ENCODE measurements around the gene SLC48A1.

SLC48A1 gene

DNA sequence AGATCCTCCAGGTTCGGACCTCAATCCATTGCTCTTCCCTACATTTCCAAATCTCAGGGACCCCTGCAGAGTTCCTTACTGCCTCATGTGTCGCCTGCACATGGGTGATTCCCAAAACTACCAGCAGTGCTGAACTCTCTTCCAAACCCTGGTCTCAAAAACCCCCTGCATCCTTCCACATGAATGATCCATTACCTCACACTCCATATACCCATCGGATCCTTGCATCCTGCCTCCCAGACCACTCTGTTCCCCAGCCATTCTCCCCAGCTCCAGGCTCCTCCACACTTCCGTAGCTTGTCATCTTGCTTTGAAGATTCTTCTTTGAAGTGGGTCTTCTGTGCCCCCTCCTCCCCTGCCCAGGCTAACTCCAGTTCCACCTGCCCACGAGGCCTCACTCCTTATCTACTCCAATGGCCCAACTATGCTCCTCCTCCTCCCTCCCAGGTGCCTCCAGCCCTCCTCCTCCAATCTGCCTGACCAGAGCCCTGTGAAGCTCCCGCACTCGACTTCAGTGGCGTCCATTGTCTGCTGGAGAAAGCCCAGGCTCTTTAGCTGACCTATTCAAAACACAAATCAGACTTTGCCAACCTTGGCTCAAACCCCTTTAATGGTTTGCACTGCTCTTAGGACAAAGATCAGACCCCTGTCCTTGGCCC, 28.1 kb upstream of the SLC48A1 start:
- no peak for DNase-seq

- no peak for DNase-seq
These were observed 27.5 kb upstream of the SLC48A1 start for GRCh38 chr12:47745485-47746041.

- no peak for DNase-seq
These were observed 27.0 kb upstream of the SLC48A1 start for GRCh38 chr12:47746073-47746472.

DNA sequence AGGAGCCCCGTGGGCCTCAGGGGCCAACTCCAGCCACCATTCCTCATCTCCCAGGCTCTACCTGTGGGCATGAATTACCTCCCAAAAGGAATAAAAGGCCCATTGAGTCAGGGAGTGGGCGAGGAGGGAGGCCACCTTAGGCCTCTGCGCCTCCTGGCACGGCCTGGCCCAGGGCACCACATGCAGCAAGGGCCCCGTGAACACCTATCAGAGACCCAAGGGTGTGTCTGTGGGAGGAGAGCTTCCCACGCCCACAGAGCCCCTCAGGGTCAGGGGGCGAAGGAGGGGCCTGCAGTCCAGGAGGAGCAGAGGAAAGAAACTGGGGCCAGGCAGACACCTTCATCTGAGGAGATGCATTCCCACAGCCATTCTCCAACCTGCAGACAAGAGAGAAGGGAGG, 26.5 kb upstream of the SLC48A1 start:
- DNase-seq = no peak

GRCh38 chr12:47747126-47747525, 25.9 kb upstream of the SLC48A1 start:
- no peak for DNase-seq

DNA sequence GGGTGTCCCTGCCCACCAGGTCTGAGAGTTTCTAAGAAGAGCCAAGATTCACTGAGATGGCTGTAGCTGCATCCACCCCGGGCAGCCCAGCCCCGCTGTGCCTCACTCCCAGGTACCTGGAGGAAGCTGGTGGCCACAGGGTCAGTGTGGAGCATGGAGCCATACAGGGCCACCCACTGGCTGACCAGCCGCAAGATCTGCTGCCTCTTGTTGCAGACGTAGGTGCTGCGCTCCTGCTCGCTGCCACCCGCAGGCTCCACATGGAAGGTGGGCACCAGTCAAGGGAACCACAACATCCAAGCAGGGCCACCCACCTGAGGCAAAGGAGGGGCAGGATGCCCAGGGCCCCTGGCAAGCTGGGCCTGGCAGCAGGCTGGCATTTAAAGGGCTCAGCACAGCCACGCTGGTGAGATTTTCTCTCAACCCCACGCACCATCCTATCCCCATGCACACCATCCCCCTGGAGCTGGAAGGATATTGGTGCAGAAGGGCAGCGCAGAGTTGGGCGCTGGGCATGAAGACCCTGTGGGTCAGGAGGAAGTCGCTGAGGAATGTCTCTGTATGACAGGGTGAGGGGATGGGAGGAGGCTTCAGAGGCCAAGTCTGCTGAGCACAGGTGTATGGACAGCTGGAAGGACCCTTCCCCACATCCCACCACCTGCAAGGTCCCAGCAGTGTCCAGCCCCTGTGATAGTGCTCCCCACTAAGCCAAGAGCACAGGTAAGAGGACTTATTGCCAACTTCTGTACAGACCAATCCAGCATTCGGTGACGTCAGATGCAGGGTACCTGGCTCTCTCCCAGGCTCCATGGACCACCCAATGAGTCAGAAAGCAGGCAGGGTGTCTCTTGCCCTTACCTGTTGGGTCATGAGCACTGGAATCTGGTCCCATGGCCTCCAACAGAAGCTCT, 25.2 kb upstream of the SLC48A1 start:
- DNase-seq = no peak

GRCh38 chr12:47748507-47748828, 24.6 kb upstream of the SLC48A1 start:
- DNase-seq = no peak

DNA sequence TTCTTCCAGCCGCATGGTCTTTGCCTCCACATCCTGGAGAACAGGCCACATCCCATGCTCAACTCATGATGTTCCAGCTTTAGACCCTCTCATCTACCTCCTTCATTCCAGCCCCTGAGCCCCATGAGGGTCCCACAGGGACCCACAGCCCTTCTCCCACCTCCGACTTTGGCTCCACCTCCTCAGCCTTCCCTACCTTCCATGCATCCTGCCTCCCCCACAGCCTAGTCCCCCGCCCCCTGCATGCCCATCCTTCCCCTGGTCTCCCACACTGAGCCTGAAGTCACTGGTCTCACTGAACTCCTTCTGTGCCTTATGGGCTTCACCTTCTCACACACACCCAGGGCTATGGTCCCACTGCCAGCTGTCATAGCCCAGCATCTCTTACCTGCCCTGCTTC, 24.1 kb upstream of the SLC48A1 start:
- DNase-seq = no peak

DNA sequence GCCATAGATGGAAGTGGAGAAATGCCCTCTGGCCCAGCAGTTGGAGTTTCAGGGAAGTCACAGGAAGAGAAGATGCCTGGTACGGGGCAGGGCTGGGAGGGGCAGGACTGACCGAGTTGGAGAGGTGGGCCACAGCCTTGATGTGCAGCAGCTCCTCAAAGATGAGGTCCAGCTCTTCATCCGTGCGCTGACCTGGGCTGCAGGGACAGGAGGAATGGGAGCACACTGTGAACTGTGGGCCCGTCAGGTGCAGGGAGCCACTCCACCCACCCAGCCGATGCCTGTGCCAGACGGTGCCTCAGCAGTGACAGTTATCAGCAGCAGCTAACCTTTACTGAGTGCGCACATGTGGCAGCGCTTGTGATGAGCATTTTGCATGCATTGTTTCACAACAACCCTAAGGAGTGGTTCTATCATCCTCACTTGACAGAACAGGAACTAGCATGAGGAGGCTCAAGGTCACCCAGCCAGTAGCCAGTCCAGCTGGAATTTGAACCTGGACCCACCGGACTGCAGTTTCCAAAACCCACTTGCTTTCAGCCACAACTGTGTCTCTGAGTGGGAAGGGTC, 22.7 kb upstream of the SLC48A1 start:
- DNase-seq = no peak

DNA sequence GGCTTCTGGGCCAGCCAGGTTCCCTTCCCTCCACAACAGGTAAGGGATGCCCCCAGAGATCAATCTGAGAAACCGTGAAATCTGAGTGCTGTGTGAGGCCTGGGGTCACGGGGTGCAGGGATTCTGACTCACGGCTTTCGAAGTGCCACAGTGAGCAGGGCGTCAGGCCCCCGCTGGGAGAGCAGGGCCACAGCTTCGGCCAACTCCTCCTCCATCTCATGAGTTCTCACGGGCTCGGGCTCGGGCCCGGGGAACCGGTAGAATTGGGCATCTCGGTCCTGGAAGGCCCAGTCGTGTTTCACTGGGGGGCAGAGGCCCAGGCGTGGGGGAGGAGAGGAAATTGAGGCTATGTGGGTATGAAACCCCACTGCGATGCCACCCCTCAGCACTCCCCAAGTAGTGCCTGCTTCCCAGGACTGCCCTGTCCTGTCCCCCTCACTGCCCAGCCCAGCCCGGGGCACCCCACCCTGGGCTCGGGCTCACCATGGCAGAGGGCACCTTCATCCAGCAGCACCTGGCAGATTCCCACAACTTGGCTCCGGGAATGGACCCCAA, 22.0 kb upstream of the SLC48A1 start:
- DNase-seq = no peak

DNA sequence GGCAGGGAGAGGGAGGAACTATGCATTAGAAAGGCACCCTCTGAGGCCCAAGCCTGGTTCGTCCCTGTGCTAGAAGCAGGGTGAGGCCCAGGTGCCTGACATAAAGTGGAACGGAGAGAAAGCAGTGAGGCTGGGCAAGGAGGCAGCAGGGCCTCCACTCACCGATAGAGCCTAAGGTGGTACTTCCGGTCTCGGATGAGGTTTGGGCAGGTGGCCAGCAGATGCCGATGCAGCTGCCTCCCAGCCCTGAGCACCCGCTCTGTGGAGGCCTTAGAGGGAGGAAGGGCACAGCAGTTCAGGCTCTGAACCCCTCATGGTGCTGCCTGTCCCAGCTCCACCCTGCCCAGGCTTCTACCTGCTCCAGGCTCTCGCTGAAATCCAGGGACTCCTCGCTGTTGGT, 21.5 kb upstream of the SLC48A1 start:
- no peak for DNase-seq

GRCh38 chr12:47752121-47752520, 20.9 kb upstream of the SLC48A1 start:
- no peak for DNase-seq

DNA sequence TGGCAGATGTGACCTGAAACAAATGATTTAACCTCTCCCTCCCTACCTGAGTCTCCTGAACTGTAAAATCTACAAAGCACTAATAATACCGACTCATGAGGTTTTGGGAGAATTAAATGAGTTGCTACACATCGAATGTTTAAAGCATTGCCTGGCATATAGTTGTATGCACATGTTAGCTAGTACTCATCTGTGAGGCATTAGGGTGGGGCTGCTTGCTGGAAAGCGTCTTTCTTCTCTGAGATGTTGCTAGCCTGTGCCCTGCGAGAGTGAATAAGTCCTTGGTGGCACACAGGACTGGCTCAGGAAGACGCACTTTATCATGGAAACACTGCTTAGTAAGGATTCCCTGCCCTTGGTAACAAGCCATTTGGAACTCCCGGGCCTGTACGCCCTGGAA, 20.5 kb upstream of the SLC48A1 start:
- DNase-seq = no peak

GRCh38 chr12:47753021-47754001, 19.7 kb upstream of the SLC48A1 start:
- no peak for DNase-seq

- no peak for DNase-seq
These were observed 18.9 kb upstream of the SLC48A1 start for GRCh38 chr12:47754126-47754525.

DNA sequence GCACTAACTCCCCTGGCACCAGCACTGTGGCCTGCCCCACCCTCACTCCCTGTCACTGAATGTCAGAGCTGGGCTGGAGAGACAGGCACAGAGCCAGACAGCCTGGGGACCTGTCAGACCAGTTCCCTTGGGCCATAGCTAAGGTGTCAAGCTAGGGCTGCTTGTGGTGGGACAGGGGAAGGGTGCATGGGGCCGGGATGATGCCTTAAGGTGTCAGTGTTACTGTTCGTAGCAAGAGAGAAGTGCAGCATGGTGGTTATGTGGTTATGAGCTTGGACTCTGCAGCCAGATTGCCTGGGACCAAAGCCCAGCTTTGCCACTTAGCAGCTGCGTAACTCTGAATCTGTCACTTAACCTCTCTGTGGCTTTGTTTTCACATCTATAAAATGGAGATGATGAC, 18.2 kb upstream of the SLC48A1 start:
- DNase-seq = no peak

- DNase-seq = no peak
These were observed 17.1 kb upstream of the SLC48A1 start for GRCh38 chr12:47755655-47756562.

DNA sequence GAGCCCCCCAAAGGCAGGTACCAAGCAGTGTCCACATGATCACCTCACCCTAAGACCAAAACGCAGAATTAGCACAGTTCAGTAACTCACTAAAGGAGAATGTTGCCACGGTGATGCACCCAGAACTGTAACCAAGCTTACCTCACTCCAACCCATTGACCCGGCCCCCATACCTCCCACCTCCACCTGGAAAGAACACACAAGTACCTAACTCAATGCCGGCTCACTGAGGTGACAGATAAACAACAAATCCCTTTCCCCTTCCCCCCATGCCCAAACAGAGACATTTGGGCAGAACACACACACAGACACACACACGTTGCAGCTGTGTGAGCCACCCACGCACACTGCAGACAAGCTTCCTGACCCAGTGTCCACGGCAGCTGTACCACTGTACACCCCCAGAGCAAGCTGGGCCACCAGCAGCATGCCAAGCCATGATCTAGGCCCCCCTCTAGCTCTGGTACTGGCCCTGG, 15.6 kb upstream of the SLC48A1 start:
- no peak for DNase-seq

DNA sequence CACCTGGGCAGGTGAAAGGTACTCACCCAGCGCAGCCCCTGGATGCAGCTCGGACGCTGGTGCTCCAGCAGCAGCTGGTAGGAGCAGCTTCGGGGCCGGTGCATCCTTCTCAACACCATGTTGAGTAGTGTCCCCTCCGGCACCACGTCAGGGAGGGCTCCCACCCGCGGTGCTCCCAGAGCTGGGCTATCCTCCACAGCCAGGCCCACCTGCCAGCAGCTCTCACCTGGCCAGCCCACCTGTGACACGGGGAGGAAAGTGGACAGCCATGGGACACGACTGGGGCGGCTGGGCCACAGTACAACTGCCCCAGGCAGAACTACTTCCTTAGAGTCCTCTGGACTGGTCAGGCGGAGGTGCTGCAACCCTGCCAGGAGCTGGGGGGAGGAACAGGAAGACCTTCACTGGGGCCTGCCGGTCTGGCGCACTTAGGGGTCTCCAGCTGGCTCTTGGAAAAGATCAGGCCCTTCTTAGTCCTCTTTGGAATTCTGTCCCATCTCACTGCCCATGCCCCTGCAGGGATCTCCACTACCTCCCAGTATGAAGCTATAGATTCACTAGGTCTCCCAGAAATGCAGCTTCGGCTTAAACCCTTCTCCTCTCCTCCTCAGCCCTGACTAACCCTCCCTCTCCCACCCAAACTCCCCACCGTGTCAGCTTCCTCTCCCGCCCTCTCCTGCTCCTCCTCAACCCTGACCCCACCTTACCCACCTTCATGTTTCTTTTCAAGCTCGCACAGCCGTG, 15.0 kb upstream of the SLC48A1 start:
- DNase-seq = no peak

DNA sequence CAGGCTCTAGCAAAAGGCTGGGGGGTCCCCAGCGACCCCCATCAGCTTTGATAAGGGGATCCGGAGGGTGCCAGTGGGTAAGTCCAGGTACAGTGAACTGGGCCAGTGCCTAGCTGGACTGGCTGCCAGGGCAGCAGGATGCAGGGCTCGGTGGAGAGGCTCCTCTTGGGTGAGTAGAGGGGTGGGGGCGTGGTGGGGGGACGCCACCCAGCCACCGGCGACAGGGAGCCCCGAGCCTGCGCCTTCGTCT, 14.5 kb upstream of the SLC48A1 start:
- no peak for DNase-seq

Data from CD4-positive, alpha-beta T cell treated with Interleukin-6 for 4 hours (primary cell).